CD4-positive, CD25-positive, alpha-beta regulatory T cell (primary cell): Measurements from ENCODE around the gene H2BK1. TPM values are rescaled to one million over a fixed set of nuclear protein-coding genes. Genes with fewer than 3 reads are reported as not detected.

Experiments
- ATAC-seq, 2 donors: fragments of 150-1000 bp; cut with Tn5 transposase; one replicate each; pipeline ENCODE4 v1.10.0; 2021; ENCODE audit warnings: low read depth in 2 of 2, moderate number of reproducible peaks in 2 of 2, moderate library complexity in 1 of 2
- DNase-seq, 3 donors: peaks; one replicate each; pipeline versions ENCODE4 v3.0.0 to v3.0.0-alpha.2; 2012 to 2022; ENCODE audit warnings: mixed read lengths in 1 of 3
- H3K27ac ChIP-seq: one replicate; pipeline ENCODE4 v1.7.0; 2013; ENCODE audit warnings: mild to moderate bottlenecking, low read length; ENCODE audit not compliant: insufficient read depth, poor library complexity, severe bottlenecking
- H3K27me3 ChIP-seq: one replicate; pipeline ENCODE4 v1.7.0; 2013; ENCODE audit warnings: low read length; ENCODE audit not compliant: control insufficient read depth, insufficient read depth
- H3K36me3 ChIP-seq: one replicate; pipeline ENCODE4 v1.7.0; 2013; ENCODE audit warnings: mild to moderate bottlenecking, low read length, moderate library complexity; ENCODE audit not compliant: control insufficient read depth, insufficient read depth
- H3K4me1 ChIP-seq: 2 replicates; pipeline ENCODE4 v1.7.0; 2013; ENCODE audit warnings: mild to moderate bottlenecking, low read length; ENCODE audit not compliant: insufficient read depth, control insufficient read depth, poor library complexity, severe bottlenecking
- H3K4me3 ChIP-seq: one replicate; pipeline ENCODE4 v1.7.0; 2013; ENCODE audit warnings: low read depth, mild to moderate bottlenecking, low read length, moderate library complexity
- H3K9me3 ChIP-seq, 2 experiments: 1 replicate in 1 of 2; 2 replicates in 1 of 2; pipeline ENCODE4 v1.7.0; 2013; ENCODE audit warnings: low read length in 2 of 2, mild to moderate bottlenecking in 1 of 2, moderate library complexity in 1 of 2; ENCODE audit not compliant: control insufficient read depth in 2 of 2
- H3K27ac Mint-ChIP-seq, 3 donors: one replicate each; pipeline ENCODE4 v1.8.0; 2020 to 2022; ENCODE audit warnings: mild to moderate bottlenecking in 3 of 3, mixed read lengths in 3 of 3, moderate library complexity in 2 of 3
- H3K27me3 Mint-ChIP-seq: one replicate; pipeline ENCODE4 v1.8.0; 2022; ENCODE audit warnings: mild to moderate bottlenecking, mixed read lengths
- H3K36me3 Mint-ChIP-seq: one replicate; pipeline ENCODE4 v1.8.0; 2020; ENCODE audit warnings: mixed read lengths
- H3K4me1 Mint-ChIP-seq, 4 donors: one replicate each; pipeline ENCODE4 v1.8.0; 2020 to 2022; ENCODE audit warnings: mixed read lengths in 4 of 4, mild to moderate bottlenecking in 1 of 4
- H3K4me3 Mint-ChIP-seq, 4 donors: one replicate each; pipeline ENCODE4 v1.8.0; 2020 to 2022; ENCODE audit warnings: mild to moderate bottlenecking in 4 of 4, mixed read lengths in 4 of 4, moderate library complexity in 3 of 4
- H3K9me3 Mint-ChIP-seq, 7 donors: one replicate each; pipeline ENCODE4 v1.8.0; 2020 to 2022; ENCODE audit warnings: mixed read lengths in 7 of 7, mild to moderate bottlenecking in 3 of 7, moderate library complexity in 2 of 7
- polyA plus RNA-seq, 4 donors: library from polyadenylated mRNA; unstranded; fragments of 300-500 nt; fragmentation: Illumina TruSeq; gene quantifications; one replicate each; pipeline ENCODE4 v1.2.3, GENCODE V29; 2021
- total RNA-seq: library from RNA; stranded (reverse); gene quantifications from one replicate; pipeline ENCODE4 v1.2.3, GENCODE V29; 2022

H2BK1 gene
- total and polyA plus RNA-seq, 5 donors from 2014 or later, result 3.8 TPM; not detected in 4

DNA sequence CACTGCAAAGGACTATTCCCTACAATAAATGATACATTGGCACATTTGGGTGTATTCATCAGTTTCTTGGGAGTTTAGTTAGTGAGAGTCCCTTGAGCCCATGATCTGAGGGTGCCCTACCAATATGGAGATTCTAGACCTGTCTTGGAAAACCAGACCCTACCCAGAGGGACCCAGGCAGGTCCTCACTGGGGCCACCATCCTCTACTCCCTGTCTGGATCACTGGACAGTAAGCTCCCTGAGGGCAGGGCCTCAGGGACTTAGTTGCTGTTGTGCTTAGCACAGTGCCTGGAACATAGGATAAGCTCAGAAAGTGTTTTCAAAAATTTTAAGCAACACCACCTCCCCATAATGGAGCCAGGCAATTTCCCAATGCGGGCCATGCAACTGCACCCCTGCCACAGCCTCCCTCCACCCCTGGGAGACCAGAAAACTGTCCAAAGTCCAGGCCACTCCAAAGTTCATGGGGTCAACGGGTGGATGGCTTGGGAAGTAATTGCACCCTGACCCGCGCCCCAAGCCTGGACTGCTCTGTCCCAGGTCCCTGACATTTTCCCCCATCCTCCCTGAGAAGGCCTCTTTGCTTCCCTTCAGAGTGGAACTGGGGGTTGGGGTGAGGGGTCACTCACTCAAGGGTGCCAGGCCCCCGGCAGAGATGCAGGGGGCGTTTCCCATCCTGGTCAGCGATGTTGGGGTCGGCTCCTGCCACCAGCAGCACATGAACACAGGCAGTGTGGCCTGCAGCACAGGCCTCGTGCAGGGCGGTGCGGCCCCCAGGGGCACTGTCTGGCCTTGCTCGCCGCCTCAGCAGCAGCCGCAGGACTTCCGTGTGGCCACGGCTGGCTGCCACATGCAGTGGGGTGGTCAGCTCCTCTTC lies 24.3 kb downstream of the H2BK1 start:
- no peaks in the 10 kb centered on the region for H3K4me1 Mint-ChIP-seq
- ATAC-seq, result no peak

DNA sequence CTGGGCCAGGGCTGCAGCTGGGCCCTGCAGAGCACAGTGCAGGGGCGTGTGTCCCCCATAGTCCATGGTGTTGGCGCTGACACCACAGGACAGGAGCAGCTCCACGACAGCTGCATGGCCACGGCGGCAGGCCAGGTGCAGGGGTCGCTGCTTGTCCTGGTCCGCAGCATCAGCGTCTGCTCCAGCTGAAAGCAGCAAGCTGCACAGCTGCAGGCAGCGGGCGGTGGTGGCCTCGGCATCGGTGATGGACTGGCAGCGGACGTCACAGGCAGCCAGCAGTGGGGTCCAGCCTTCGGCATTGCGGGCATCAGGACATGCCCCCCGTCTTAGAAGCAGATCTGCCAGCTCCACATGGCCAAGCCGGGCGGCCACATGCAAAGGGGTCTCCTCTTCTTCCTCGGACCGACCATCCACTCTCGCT lies 29.3 kb downstream of the H2BK1 start:
- no peak overlapping the region for H3K4me3 Mint-ChIP-seq
- Histone ChIP-seq H3K4me3 (no peak overlapping the region), H3K4me1 (no peaks in the 10 kb centered on the region), H3K27ac (no peak overlapping the region), H3K36me3 (no peaks in the 10 kb centered on the region), H3K27me3 (no peaks in the 10 kb centered on the region), H3K9me3 (no peaks in the 10 kb centered on the region)
- DNase-seq (no peak), ATAC-seq (no peak)
- H3K4me1 Mint-ChIP-seq, result no peaks in the 10 kb centered on the region
- no peak overlapping the region for H3K27ac Mint-ChIP-seq
- no peaks in the 10 kb centered on the region for H3K9me3 Mint-ChIP-seq
- H3K36me3 Mint-ChIP-seq, result no peaks in the 10 kb centered on the region
- peaks cover 15% of the 10 kb centered on the region for H3K27me3 Mint-ChIP-seq

More for the DNA sequence above, 24.3 kb downstream of the H2BK1 start:
- Histone ChIP-seq H3K27ac (no peak overlapping the region), H3K27me3 (peaks cover 2% of the 10 kb centered on the region), H3K4me1 (no peaks in the 10 kb centered on the region), H3K9me3 (no peaks in the 10 kb centered on the region), H3K36me3 (no peaks in the 10 kb centered on the region), H3K4me3 (no peak overlapping the region)
- peaks cover 14% of the 10 kb centered on the region for H3K27me3 Mint-ChIP-seq
- no peak for DNase-seq
- no peak overlapping the region for H3K4me3 Mint-ChIP-seq
- H3K9me3 Mint-ChIP-seq, result no peaks in the 10 kb centered on the region
- H3K36me3 Mint-ChIP-seq, result no peaks in the 10 kb centered on the region
- no peak overlapping the region for H3K27ac Mint-ChIP-seq

DNA sequence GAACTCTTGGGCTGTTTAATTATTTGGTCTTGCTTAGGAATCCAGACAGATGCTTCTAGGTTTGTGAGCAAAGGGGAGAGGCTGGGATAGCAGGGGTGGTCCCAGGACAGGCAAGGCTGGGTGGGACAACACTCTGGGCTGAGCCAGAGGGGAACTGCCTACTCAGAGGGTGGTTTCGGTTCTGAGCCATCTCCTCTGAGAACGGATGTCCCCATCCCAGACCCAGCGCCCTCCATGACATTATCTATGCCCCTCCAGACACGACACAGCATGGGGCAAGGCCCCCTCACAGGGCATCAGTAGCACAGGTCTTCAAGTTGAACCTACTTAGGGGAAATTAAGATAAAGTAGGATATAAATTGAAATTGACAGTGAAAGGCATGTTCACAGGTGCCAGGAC lies 30.3 kb downstream of the H2BK1 start:
- no peak overlapping the region for H3K27ac ChIP-seq
- no peaks in the 10 kb centered on the region for H3K36me3 ChIP-seq
- H3K4me1 Mint-ChIP-seq, result no peaks in the 10 kb centered on the region
- DNase-seq (no peak), ATAC-seq (no peak)
- no peak overlapping the region for H3K4me3 ChIP-seq
- H3K9me3 Mint-ChIP-seq, result no peaks in the 10 kb centered on the region
- H3K4me3 Mint-ChIP-seq, result no peak overlapping the region
- no peak overlapping the region for H3K27ac Mint-ChIP-seq
- H3K36me3 Mint-ChIP-seq, result no peaks in the 10 kb centered on the region
- H3K27me3 Mint-ChIP-seq, result peaks cover 19% of the 10 kb centered on the region
- H3K9me3 ChIP-seq, result no peaks in the 10 kb centered on the region
- H3K4me1 ChIP-seq, result no peaks in the 10 kb centered on the region
- H3K27me3 ChIP-seq, result no peaks in the 10 kb centered on the region

DNA sequence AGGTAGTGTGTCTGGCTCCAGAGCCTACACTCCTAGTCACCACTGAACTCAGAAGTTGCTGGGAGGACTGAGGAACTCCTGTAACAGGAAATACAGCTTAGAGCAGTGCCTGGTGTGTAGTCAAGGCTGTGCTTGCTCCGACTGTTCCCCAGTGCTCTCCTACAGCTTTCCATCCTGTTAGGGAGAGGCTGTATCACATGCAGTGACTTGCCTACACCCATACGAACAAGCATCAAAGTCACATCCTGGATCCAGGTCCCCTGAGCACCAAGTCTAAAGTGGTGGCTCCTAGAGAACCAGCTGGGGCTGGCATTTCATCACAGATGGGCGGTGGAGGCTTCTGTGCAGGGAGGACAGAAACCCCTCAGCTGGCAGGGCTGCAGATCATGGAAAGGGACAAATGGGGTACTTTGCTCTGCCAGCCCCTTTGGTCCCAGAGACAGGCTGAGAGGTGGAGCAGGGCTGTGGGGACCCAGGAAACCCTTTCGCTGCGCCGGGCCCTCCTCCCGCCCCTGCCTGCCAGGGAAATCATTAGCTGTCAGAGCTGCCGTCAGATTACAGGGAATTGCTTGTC lies 30.9 kb downstream of the H2BK1 start:
- Mint-ChIP-seq H3K27ac (peak overlapping the region in 1 of 3 donors; percentile 76), H3K9me3 (no peaks in the 10 kb centered on the region), H3K36me3 (no peaks in the 10 kb centered on the region), H3K4me3 (no peak overlapping the region), H3K4me1 (no peaks in the 10 kb centered on the region), H3K27me3 (peaks cover 19% of the 10 kb centered on the region)
- Histone ChIP-seq H3K36me3 (no peaks in the 10 kb centered on the region), H3K27me3 (no peaks in the 10 kb centered on the region), H3K9me3 (no peaks in the 10 kb centered on the region), H3K4me1 (no peaks in the 10 kb centered on the region), H3K27ac (no peak overlapping the region), H3K4me3 (no peak overlapping the region)
- ATAC-seq (no peak), DNase-seq (no peak)

DNA sequence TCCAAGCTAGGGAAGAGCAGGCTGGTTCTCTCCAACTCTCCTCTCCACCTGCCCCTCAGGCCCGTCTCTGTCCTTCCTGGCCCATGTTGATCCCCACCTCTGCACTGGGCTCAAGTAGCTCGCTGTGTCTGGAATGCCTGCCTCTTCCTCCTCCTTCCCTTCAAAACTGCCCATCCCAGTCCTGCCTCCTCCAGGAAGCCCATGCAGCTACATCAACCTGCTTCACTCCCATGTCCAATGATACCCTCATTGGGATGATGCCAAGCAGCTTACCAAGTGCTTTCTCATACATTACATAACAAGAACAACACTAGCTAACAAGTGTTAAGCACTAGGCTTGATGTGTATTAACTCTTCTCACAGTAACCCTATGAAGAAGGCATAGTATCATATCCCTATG lies 31.5 kb downstream of the H2BK1 start:
- H3K27me3 Mint-ChIP-seq, result peaks cover 22% of the 10 kb centered on the region
- DNase-seq, result no peak
- Histone ChIP-seq H3K27ac (no peak overlapping the region), H3K4me1 (no peaks in the 10 kb centered on the region), H3K9me3 (no peaks in the 10 kb centered on the region), H3K4me3 (no peak overlapping the region), H3K36me3 (no peaks in the 10 kb centered on the region), H3K27me3 (no peaks in the 10 kb centered on the region)
- ATAC-seq, result no peak
- no peaks in the 10 kb centered on the region for H3K4me1 Mint-ChIP-seq
- H3K9me3 Mint-ChIP-seq, result no peaks in the 10 kb centered on the region
- H3K27ac Mint-ChIP-seq, result peak overlapping the region in 1 of 3 donors; percentile 76
- no peaks in the 10 kb centered on the region for H3K36me3 Mint-ChIP-seq
- no peak overlapping the region for H3K4me3 Mint-ChIP-seq

DNA sequence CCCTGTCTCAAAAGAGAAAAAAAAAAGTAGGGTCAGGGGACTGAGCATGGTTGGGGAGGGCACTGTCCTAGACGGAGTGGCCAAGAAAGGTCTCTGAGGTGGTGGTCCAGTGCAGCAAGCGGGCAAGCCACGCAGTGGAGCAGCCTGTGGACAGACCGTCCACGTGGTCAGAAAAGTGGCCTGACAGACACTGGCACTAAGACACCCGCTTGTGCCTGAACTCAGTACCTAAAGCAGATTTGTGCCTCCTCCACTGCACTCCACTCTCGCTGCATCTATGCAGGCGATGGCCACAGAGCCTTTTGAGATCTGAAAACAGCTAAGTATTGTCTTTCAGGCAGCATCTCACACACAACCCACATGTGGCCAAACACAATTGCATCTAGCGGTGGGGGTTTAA lies 32.1 kb downstream of the H2BK1 start:
- Mint-ChIP-seq H3K9me3 (no peaks in the 10 kb centered on the region), H3K27me3 (peaks cover 22% of the 10 kb centered on the region), H3K27ac (no peak overlapping the region), H3K4me3 (no peak overlapping the region), H3K36me3 (no peaks in the 10 kb centered on the region), H3K4me1 (no peaks in the 10 kb centered on the region)
- no peaks in the 10 kb centered on the region for H3K36me3 ChIP-seq
- no peak for ATAC-seq
- no peak overlapping the region for H3K27ac ChIP-seq
- DNase-seq, result no peak
- H3K9me3 ChIP-seq, result no peaks in the 10 kb centered on the region
- no peaks in the 10 kb centered on the region for H3K27me3 ChIP-seq
- no peaks in the 10 kb centered on the region for H3K4me1 ChIP-seq
- no peak overlapping the region for H3K4me3 ChIP-seq

DNA sequence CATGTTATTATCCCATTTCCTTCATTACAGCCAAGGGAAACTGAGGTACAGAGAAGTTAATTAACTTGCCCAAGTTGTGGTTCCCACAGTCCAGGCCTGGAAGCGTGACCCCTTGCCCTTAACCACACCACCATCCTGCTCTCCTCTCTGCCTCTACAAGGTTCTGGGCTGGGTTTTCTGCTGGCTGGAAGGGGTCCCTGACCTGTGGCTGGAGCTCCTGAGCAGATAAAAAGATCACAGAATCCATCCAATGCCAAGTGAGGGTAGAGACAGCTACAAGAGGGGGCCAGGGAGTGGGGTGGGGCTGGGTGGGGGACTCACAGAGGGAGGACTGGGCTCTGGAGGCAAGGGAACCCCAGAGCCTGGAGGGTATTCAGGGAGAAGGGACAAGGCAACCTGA lies 33.0 kb downstream of the H2BK1 start:
- Histone ChIP-seq H3K36me3 (no peaks in the 10 kb centered on the region), H3K27ac (no peak overlapping the region), H3K4me3 (no peak overlapping the region), H3K9me3 (no peaks in the 10 kb centered on the region), H3K27me3 (no peaks in the 10 kb centered on the region), H3K4me1 (peaks cover 5% of the 10 kb centered on the region)
- Mint-ChIP-seq H3K4me1 (peaks cover 0 to 6% (median 6%) of the 10 kb centered on the region in 4 donors), H3K4me3 (no peak overlapping the region), H3K27me3 (peaks cover 29% of the 10 kb centered on the region), H3K36me3 (peaks cover 5% of the 10 kb centered on the region), H3K27ac (no peak overlapping the region), H3K9me3 (no peaks in the 10 kb centered on the region)
- DNase-seq (no peak), ATAC-seq (no peak)

DNA sequence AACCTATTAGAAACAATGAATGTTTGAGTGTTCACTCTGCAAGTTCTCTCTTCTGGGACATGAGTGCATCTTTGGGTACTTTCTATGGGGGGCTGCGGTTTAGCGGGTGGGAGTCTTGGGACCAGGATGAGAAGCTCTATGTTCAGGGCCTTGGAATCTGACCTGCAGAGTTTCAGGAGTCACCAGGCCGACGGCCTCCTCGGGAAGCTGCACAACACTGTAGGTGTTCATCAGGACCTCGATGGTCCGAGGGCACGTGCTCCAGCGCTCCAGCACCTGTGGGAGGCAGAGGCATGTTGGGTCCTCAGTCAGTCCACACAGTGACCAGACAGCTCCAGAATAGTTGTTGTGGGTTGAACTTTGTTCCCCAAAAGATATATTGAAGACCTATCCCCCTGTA lies 33.9 kb downstream of the H2BK1 start:
- no peaks in the 10 kb centered on the region for H3K9me3 ChIP-seq
- H3K27me3 ChIP-seq, result no peaks in the 10 kb centered on the region
- H3K27ac Mint-ChIP-seq, result peak overlapping the region in 1 of 3 donors; percentile 74
- H3K36me3 Mint-ChIP-seq, result peaks cover 8% of the 10 kb centered on the region
- peaks cover 37% of the 10 kb centered on the region for H3K27me3 Mint-ChIP-seq
- H3K27ac ChIP-seq, result no peak overlapping the region
- no peaks in the 10 kb centered on the region for H3K36me3 ChIP-seq
- DNase-seq (no peak), ATAC-seq (no peak)
- no peak overlapping the region for H3K4me3 Mint-ChIP-seq
- H3K9me3 Mint-ChIP-seq, result no peaks in the 10 kb centered on the region
- peaks cover 0 to 8% (median 7%) of the 10 kb centered on the region in 4 donors for H3K4me1 Mint-ChIP-seq
- peaks cover 5% of the 10 kb centered on the region for H3K4me1 ChIP-seq
- no peak overlapping the region for H3K4me3 ChIP-seq
